Stimulated activated CD8-positive, alpha-beta memory T cell treated with anti-CD3 and anti-CD28 coated beads, Interleukin-12 subunit alpha, Interleukin-12 subunit beta, amount 100 ng/mL, for 24 hours (primary cell): Measurements from ENCODE around the gene MAST4.
"Not testable (repeated sequence)": the region's sequence is repeated elsewhere in the genome, so short reads cannot be mapped to it uniquely, and the experiment has no call there.

ENCODE experiments used
- DNase-seq: peaks from one replicate; pipeline ENCODE4 v3.0.0-alpha.2; 2020; ENCODE audit errors: extremely low read depth

MAST4 gene

GRCh38 chr5:66646570-66646969 is 50.4 kb downstream of the MAST4 start:
- DNase-seq = no peak

DNA sequence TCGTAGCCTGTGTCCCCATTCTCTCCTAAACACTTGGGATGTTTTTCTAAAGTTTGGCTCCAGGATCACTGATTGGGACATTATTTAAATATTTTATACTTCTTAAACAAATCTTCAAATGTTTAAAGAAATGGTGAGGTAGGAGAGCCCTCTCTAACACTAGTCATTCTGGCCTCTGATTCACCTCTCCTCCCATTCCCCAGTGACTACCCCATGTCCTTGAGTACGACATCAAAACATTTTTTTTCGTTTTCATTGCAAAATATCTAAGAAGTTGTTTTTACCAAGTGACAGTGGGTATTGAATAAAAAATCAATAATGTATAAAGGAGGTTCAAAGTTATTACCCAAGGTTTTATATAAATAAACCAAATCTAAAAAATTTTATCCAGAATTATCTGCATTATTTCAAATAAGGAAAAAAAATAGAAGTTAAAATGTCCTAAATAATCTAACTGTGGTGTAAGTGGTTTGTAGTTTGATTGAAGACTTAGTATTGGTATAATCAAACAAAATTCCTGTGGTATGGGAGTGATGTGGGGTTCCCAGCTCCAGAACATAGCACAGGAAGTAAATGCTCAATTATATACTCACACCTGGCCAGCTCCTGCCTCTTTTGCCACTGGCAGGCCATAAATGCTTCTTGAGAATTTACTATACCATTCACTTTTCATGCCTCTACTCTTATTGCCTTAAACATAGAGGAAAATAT is 51.1 kb downstream of the MAST4 start:
- no peak for DNase-seq

- no peak for DNase-seq
Measured at GRCh38 chr5:66652818-66653217, 56.6 kb downstream of the MAST4 start.

- no peak for DNase-seq
Measured at GRCh38 chr5:66653325-66653724, 57.1 kb downstream of the MAST4 start.

DNA sequence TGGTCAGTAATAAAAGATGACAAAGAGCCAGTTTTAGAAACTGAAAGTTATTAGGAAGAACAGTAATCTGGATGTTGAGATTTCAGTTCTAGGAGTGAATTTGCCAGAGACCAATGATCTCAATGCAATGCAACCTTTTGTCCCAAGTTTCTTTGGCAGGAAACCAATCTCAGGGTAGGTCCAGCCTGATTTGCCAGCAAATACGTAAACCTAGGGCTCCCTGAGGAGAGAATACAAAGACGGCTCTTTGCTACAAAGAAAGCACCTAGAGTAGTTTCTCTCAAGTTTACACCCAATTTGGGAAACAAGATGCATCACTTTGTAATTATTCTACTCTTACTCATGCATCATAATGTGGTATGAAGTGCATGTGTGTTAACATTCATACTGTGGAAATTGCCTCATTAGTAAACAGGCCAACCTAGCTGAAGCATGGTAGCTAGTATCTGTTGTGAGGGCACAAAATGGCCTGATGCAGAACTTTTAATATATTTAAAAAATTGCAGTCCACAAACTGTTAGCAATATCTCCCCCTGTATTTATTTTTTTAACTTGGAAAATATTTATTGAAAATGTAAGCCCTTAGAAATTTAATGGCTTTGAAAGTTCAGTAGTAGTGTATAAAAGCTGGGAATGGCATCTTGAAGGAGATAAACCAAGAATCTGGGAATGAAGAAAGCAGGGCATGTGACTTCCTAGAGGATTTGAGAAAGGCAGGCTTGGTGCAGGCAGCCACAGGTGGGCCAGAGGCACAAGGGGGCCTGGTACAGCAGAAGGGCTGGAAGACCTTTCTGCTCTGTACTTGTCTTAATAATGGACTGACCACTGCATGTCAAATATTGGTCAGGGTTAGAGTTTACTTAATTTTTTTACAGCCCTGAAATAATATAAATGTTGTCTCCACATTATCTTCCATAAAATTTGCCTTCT is 59.5 kb downstream of the MAST4 start:
- DNase-seq = no peak

GRCh38 chr5:66658516-66658915 is 62.3 kb downstream of the MAST4 start:
- no peak for DNase-seq

DNA sequence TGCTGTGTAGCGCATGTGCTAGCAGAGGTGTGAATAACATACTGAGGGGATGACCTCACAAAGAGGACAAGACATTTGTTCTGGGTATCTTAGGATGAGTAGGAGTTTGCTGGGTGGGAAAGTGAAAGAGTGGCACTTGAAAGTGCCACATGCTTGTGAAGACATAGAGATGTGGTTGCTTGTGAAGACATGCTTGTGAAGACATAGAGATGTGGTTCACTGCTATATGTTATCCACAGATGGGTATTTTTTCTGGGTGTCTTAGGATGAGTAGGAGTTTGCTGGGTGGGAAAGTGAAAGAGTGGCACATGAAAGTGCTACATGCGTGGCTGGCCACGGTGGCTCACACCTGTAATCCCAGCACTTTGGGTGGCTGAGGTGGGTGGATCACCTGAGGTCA is 63.6 kb downstream of the MAST4 start:
- DNase-seq = no peak

DNA sequence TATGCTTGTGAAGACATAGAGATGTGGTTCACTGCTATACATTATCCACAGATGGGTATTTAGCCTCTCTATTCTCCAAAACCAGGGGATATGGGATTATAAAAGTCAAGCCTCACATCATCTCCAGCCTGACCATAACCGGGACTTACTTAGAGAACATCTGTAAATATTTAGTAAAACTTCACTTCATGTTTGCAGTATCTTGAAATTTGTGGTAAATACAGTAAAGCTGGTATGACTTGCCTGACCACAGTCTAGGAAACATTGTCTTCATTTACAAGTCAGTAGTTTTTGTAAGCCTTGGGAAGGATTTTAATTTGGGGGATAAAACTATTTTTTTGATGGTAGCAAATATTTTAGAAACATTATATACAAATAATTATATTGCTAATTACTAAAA is 64.2 kb downstream of the MAST4 start:
- DNase-seq = no peak

GRCh38 chr5:66661149-66661548 is 65.0 kb downstream of the MAST4 start:
- no peak for DNase-seq

DNA sequence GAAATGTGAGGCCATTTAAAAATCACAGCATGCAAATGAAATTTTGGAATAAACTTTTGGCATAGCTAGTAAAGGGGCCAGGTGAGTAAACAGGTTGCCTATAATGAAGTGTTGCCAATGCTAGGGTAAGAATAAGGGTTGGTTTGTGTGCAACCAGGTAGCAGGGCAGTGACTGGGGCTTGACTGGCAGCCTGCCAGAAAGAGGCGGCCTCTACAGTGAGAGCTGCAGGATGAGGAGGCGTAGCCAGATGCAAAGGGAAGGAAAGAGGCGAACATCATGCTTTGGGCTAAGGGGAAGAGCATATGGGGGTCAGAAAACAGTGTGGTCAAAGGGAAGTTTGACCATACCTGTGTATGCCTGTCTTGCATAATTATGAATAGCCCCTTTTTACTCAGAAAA is 70.6 kb downstream of the MAST4 start:
- no peak for DNase-seq

DNA sequence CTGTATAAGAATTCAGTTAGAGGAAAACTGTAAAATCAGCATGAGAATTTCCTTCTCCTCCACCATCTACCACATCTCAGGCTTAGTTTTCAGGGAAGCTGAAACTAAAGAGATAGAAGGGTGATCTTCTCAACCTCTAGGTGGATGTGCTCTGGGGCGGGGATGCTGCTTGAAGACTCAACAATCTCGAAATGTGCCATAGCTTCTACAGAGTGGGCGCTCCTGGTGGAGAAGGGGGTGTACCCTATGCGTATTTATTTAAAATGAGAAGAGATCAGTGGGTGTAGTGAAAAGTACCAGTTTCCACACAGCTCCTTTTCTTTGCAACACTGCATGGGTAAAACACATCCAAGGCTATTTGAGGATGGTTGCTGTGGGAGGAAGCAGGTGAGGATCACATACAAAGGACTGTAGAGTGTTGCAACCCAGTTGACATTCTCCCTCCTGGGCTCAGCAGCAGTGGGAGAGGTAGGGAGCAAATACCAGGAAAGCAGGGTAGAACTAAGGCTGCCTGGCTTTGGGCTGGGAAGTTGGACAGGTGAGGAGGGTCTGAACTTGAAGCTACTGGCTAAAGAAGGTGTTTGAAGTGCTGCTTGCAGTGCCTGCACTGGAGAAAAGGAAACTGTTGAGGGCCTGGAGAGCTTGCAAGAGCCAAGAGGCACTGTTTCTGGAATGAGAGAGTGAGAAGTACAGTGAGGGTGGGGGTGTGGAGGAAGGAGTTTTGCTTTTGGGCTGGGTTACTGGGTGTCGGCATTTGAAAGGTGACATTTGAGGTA is 73.1 kb downstream of the MAST4 start:
- no peak for DNase-seq

GRCh38 chr5:66669862-66670195 is 73.6 kb downstream of the MAST4 start:
- no peak for DNase-seq

DNA sequence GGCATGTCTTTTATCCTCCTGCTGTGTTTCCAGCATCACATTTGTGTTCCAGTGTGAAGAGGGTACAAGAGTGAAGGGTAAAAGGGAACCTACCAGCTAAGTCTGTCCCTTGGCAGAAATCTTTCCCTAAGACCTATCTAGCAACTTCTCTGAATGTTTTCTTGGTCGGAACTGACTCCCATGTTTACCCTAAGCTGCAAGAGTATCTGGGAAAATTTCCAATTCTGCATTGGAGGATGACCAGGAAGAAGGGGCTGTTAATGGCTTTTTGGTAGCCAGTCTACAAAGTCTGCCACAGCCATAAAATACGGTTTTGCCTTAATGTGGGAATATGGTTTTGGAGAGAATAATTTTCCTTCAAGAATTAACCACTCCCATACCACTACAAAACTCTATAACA is 75.1 kb downstream of the MAST4 start:
- no peak for DNase-seq

GRCh38 chr5:66674802-66675201 is 78.6 kb downstream of the MAST4 start:
- DNase-seq = no peak

GRCh38 chr5:66675406-66675805 is 79.2 kb downstream of the MAST4 start:
- DNase-seq = no peak

DNA sequence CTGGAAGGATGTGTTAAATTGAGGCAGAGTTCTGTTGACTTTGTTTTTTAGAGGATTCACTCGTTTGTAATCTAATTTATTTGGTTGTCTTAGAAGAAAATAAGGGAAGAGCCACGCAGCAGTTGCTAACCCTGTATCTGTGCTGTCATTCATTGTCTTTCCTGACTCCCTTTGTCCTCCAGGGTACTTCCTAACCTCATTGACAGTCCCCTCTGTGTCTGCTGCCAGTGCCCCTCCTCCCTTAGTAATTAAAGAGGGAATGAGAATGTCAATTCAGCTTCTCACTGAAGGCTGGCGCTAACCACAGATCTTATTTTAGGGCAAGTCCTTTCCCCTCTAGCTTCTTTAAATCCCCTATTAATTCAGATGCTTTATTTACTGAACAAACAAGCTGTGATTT is 84.0 kb downstream of the MAST4 start:
- DNase-seq = no peak

DNA sequence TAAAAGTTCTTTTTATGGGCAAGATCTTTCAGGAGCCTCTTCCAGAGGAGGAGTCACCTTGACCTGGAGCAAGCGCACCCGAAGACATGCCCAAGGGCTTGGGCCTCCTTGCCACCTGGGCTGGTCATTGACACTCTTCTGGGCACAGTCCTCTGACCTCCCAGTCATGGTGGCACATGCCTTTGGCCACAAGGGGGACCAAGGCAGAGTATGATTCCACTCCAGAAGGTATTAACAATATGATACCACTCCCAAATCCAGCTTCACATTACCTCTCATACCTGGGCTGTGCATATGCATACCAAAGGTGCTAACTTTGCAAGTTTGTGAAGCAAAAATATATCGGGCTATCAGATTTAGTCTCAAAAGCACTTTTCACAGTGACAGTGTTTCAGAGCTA is 84.6 kb downstream of the MAST4 start:
- no peak for DNase-seq

- DNase-seq = no peak
Measured at GRCh38 chr5:66684663-66685062, 88.5 kb downstream of the MAST4 start.

DNA sequence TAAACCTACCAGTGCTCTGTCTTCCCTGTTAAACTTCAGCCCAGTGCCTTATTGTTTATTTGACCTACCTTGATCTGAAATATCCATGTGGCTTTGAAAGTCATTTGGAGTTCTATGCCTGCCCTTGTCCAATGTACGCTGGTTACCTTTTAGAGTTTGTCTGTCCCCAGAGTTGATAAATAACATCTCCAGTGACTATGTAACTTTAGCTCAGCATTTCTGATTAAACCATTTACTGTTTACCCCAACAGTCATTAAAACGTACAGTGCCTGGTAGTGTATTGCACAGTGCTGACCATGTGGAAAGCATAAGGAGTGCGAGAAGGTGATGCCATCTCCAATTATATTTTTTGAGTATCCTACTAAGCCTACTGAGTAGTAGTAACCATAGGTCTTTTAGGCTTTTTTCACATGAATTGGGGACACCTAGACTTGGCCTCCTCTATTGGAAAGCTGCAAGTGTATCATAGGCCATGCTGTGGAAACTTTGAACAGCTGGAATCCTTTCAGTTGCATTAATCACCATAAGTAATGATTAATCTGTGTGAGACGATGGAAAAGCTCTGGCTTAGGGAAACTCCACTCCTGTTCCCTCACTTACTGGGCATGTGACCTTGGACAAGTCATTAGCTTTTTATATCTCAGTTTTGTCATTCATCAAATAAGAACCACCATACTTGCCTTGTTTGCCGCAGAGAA is 93.5 kb downstream of the MAST4 start:
- DNase-seq = no peak

DNA sequence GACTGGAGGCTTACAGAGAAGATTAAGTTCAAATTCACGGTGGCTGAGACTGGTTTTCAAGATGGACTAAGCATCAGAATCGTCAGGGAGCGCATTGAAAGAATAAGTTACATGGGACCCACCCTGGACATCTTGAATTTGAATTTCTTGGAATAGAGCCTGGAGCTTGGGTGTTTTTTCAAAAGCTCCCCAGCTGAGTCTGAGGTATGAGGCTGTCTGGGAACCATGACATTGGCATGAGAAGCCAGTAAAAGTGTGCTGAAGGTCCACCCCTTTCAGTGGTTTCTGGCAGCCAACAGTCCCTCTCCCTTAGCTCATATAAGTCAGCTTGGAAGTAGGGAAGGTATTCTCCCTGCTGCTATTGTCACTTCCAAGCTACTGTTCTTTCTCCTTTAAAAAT is 97.8 kb downstream of the MAST4 start:
- no peak for DNase-seq

DNA sequence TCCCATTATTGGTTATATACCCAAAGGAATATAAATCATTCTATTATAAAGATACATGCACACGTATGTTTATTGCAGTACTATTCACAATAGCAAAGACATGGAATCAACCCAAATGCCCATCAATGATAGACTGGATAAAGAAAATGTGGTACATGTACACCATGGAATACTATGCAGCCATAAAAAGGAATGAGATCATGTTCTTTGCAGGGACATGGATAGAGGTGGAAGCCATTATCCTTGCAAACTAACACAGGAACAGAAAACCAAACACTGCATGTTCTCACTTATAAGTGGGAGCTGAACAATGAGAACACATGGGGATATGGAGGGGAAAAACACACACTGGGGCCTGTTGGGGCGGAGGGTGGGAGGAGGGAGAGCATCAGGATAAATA is 99.6 kb downstream of the MAST4 start:
- not testable (repeated sequence) for DNase-seq
